ENCODE measurements around the gene MAP4K3. TPM values are rescaled to one million over a fixed set of nuclear protein-coding genes. Genes with fewer than 3 reads are reported as not detected.

MAP4K3 gene
- total and polyA plus RNA-seq, 9 of the 15 experiments (the other 6 are each of a cell fraction or from before 2014, with no cell fraction given) = 3.1 to 30.0 (median 16.9) TPM

- Histone ChIP-seq H3K79me2 (ENCODE audit: control insufficient read depth, insufficient read depth, low read length) (no peaks in the 10 kb centered on the region), H3K4me2 (ENCODE audit: insufficient read depth, low read length) (no peak overlapping the region), H3K36me3 (ENCODE audit: control insufficient read depth, insufficient read depth, low read length) (no peaks in the 10 kb centered on the region), H3K27me3 (ENCODE audit: control insufficient read depth in 2 of 2, insufficient read depth in 2 of 2, low read length in 2 of 2) (no peaks in the 10 kb centered on the region), H4K20me1 (replicated peaks; ENCODE audit: control insufficient read depth, insufficient read depth, low read length) (no peaks in the 10 kb centered on the region), H3K9me1 (ENCODE audit: control insufficient read depth, insufficient read depth, low read length) (no peaks in the 10 kb centered on the region), H3K4me1 (replicated peaks in 1 of 2; ENCODE audit: control insufficient read depth in 2 of 2, insufficient read depth in 2 of 2, low read length in 2 of 2) (no peaks in the 10 kb centered on the region), H3K4me3 (no peak overlapping the region), H3K27ac (ENCODE audit: extremely low read depth, low read depth, low read length) (no peak overlapping the region), H2AFZ (ENCODE audit: low read depth, low read length) (no peak overlapping the region), H3K9me3 (replicated peaks; ENCODE audit: control insufficient read depth, insufficient read depth, low read depth, low read length) (no peaks in the 10 kb centered on the region), H3K9ac (ENCODE audit: insufficient read depth in 1 of 2, low read depth in 2 of 2, low read length in 2 of 2) (no peak overlapping the region)
- no TSS peak for BruUV-seq (replicated peaks)
- WGBS (ENCODE audit: insufficient coverage, low coverage, missing lambda C conversion rate) = 36% methylated on average over 4 of the region's 4 CpGs
- no peak for ATAC-seq
- intact Hi-C loops (cut with micrococcal nuclease) (no loop called here), in situ Hi-C loops (cut with MboI) (no loop called here)
- ChIA-PET POLR2A (no interaction called here), CTCF (ENCODE audit: low intra/inter-chr PET ratio) (no interaction called here)
- DNase-seq (ENCODE audit: extremely low read depth in 1 of 4, low spot score in 3 of 4) = no peak
- no peak for FAIRE-seq
- no peak for TF ChIP-seq TAF9B (IDR thresholded peaks at IDR 0.05; ENCODE audit: partially characterized antibody)
- TF ChIP-seq NCOR1 (IDR thresholded peaks at IDR 0.05) = no peak
- TF ChIP-seq MEIS2 (IDR thresholded peaks at IDR 0.05; ENCODE audit: partially characterized antibody) = no peak
- TF ChIP-seq PYGO2 (tag; IDR thresholded peaks at IDR 0.05) = no peak
- no peak for TF ChIP-seq RBM39 (optimal IDR thresholded peaks at IDR 0.05; ENCODE audit: low read depth, low read length)
Measured at GRCh38 chr2:39476524-39476923, 39.4 kb upstream of the MAP4K3 start.

- H3K9ac ChIP-seq (ENCODE audit: insufficient read depth in 1 of 2, low read depth in 2 of 2, low read length in 2 of 2) = no peak overlapping the region
- TF ChIP-seq ZNF518B (CRISPR knock-in tag; IDR thresholded peaks at IDR 0.05) (no peak), DLX4 (CRISPR knock-in tag; IDR thresholded peaks at IDR 0.05) (no peak), TEAD1 (CRISPR knock-in tag; IDR thresholded peaks at IDR 0.05) (no peak)
- no peaks in the 10 kb centered on the region for H3K27me3 ChIP-seq (ENCODE audit: control insufficient read depth in 2 of 2, insufficient read depth in 2 of 2, low read length in 2 of 2)
- peaks cover 0 to under 1% of the 10 kb centered on the region in 2 experiments; a peak in 1 of 5 replicates for H3K4me1 ChIP-seq (replicated peaks in 1 of 2; ENCODE audit: control insufficient read depth in 2 of 2, insufficient read depth in 2 of 2, low read length in 2 of 2)
- H4K20me1 ChIP-seq (replicated peaks; ENCODE audit: control insufficient read depth, insufficient read depth, low read length) = no peaks in the 10 kb centered on the region
- CTCF ChIA-PET (ENCODE audit: low intra/inter-chr PET ratio) = no interaction called here
- H3K79me2 ChIP-seq (ENCODE audit: control insufficient read depth, insufficient read depth, low read length) = no peaks in the 10 kb centered on the region
- no peaks in the 10 kb centered on the region for H3K9me3 ChIP-seq (replicated peaks; ENCODE audit: control insufficient read depth, insufficient read depth, low read depth, low read length)
- in situ Hi-C loops (cut with MboI) = no loop called here
- POLR2A ChIA-PET = interaction anchor here (0.6 to 0.7 kb wide), 2 partner anchors 41 to 43 kb away, joined by 3 read pairs; no protein-coding TSS in a partner anchor
- FAIRE-seq (no peak), DNase-seq (ENCODE audit: extremely low read depth in 1 of 4, low spot score in 3 of 4) (no peak), ATAC-seq (no peak)
- BruUV-seq (replicated peaks) = no TSS peak
- no peaks in the 10 kb centered on the region for H3K36me3 ChIP-seq (ENCODE audit: control insufficient read depth, insufficient read depth, low read length)
- no peak overlapping the region for H3K4me3 ChIP-seq
- no peak overlapping the region for H3K4me2 ChIP-seq (ENCODE audit: insufficient read depth, low read length)
- intact Hi-C loops (cut with micrococcal nuclease) = no loop called here
- H3K9me1 ChIP-seq (ENCODE audit: control insufficient read depth, insufficient read depth, low read length) = no peaks in the 10 kb centered on the region
- H3K27ac ChIP-seq (ENCODE audit: extremely low read depth, low read depth, low read length) = no peak overlapping the region
- no peak overlapping the region for H2AFZ ChIP-seq (ENCODE audit: low read depth, low read length)
- 90% methylated on average over 4 of the region's 4 CpGs for WGBS (ENCODE audit: insufficient coverage, low coverage, missing lambda C conversion rate)
Measured at GRCh38 chr2:39475006-39475405, 37.9 kb upstream of the MAP4K3 start.
